HG03460 (cell line): ENCODE data around the gene TRMT13.

Source experiments
- ATAC-seq: cut with Tn5 transposase; IDR thresholded peaks from one replicate; pipeline ENCODE4 v1.9.1; 2021; ENCODE audit not compliant: unreplicated experiment

TRMT13 gene

GRCh38 chr1:100132566-100133477 is at the start of gene TRMT13, which contains the start of gene SASS6:
TRMT13 (plus strand) TSS chr1:100133163; CDS start chr1:100133169, 6 bp downstream.
SASS6 (minus strand) TSS chr1:100132930; CDS start chr1:100132814, 116 bp downstream.
- ATAC-seq: peak; percentile 89

GRCh38 chr1:100087396-100087795 is 45.6 kb upstream of the TRMT13 start:
- ATAC-seq: no peak

GRCh38 chr1:100089082-100089481 is 43.9 kb upstream of the TRMT13 start:
- no peak for ATAC-seq

- ATAC-seq: no peak
Observed at GRCh38 chr1:100090471-100090870, 42.5 kb upstream of the TRMT13 start.

GRCh38 chr1:100100202-100100601 is 32.8 kb upstream of the TRMT13 start:
- ATAC-seq: no peak

- no peak for ATAC-seq
Observed at GRCh38 chr1:100101564-100101963, 31.4 kb upstream of the TRMT13 start.

GRCh38 chr1:100107696-100108095 is 25.3 kb upstream of the TRMT13 start:
- no peak for ATAC-seq

GRCh38 chr1:100109554-100110066 is 23.4 kb upstream of the TRMT13 start:
- no peak for ATAC-seq

- ATAC-seq: no peak
Observed at GRCh38 chr1:100115524-100115923, 17.4 kb upstream of the TRMT13 start.

GRCh38 chr1:100122177-100122576 is 10.8 kb upstream of the TRMT13 start:
- no peak for ATAC-seq

GRCh38 chr1:100127226-100127625 is 5.7 kb upstream of the TRMT13 start:
- ATAC-seq: no peak

- no peak for ATAC-seq
Observed at GRCh38 chr1:100130552-100131077, 2.3 kb upstream of the TRMT13 start.

- no peak for ATAC-seq
Observed at GRCh38 chr1:100131623-100132022, 1.3 kb upstream of the TRMT13 start.

GRCh38 chr1:100134872-100135271 is 1.9 kb downstream of the TRMT13 start:
- ATAC-seq: no peak

GRCh38 chr1:100137602-100138001 is 4.6 kb downstream of the TRMT13 start:
- ATAC-seq: no peak

- no peak for ATAC-seq
Observed at GRCh38 chr1:100141192-100141591, 8.2 kb downstream of the TRMT13 start.

GRCh38 chr1:100142343-100142742 is 9.4 kb downstream of the TRMT13 start:
- no peak for ATAC-seq

GRCh38 chr1:100145116-100145515 is 12.2 kb downstream of the TRMT13 start:
- no peak for ATAC-seq

GRCh38 chr1:100146958-100147357 is 14.0 kb downstream of the TRMT13 start:
- ATAC-seq: no peak

GRCh38 chr1:100147875-100148274 is 14.9 kb downstream of the TRMT13 start:
- no peak for ATAC-seq

- ATAC-seq: no peak
Observed at GRCh38 chr1:100151679-100152078, 18.7 kb downstream of the TRMT13 start.

- ATAC-seq: peak; percentile 88
Observed at GRCh38 chr1:100152271-100152670, 19.3 kb downstream of the TRMT13 start.
